Medulla oblongata (tissue), 1 donor: Measurements from ENCODE around the gene SIX4.

Source experiments
- DNase-seq: peaks from one replicate; pipeline ENCODE4 v3.0.0-alpha.2; 2015; ENCODE audit errors: extremely low spot score

The SIX4 gene

DNA sequence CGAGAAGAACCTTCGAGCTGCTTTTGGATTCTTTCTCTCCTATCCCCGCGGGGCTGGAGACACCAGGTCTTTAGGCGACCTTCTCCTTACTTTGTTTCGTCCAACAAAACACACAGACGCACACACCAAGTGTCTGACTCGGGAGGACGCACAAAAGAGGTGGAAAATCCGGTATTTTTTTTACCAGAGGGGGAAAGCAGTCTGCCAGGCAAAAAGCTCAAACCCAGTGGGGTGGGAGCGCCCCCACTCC is 2.1 kb downstream of the SIX4 start:
- DNase-seq = no peak

GRCh38 chr14:60721326-60722106 is 2.6 kb downstream of the SIX4 start:
- no peak for DNase-seq

GRCh38 chr14:60720962-60721325 is 3.2 kb downstream of the SIX4 start:
- no peak for DNase-seq

DNA sequence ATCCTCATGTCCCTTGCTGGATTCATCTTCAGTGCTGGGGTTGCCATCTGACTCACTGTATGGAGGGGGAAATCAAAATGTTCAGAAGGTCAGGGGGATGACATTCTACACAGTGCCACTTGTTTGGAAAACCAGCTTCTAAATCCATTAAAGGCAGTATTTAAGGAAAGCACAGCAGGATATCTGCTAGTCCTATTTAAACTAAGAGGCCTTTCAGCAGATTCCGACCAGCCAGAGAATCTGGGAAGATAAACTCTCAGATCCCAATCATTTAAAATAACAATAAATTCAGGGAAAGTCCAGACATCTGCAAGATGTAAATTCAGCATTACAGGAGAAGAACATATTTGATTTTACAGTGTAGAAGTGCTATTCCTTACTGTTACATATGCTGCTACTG is 3.8 kb downstream of the SIX4 start:
- no peak for DNase-seq

DNA sequence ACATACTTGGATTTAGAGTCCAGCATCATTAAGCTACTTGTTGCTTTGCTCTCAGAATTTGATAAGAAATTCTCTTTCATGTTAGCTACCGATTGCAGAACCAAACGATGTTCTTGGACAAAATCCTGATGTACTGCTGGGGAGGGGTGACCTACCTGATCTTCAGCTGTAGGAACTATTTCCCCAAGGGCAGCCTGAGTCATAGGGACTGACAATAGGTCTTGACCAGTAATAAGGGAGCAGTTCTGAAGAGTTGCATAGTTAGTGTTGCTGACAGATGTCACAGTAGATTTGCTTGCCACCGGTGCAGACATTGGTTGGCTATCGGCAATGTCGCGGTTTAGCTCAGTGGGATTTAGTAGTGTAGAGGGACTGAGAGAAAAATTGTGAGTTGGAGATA is 10.6 kb downstream of the SIX4 start:
- no peak for DNase-seq

- no peak for DNase-seq
These were observed 13.7 kb downstream of the SIX4 start for GRCh38 chr14:60710494-60710893.

GRCh38 chr14:60707858-60708257 is 16.3 kb downstream of the SIX4 start:
- DNase-seq = no peak

- no peak for DNase-seq
These were observed 19.1 kb downstream of the SIX4 start for GRCh38 chr14:60705100-60705499.

DNA sequence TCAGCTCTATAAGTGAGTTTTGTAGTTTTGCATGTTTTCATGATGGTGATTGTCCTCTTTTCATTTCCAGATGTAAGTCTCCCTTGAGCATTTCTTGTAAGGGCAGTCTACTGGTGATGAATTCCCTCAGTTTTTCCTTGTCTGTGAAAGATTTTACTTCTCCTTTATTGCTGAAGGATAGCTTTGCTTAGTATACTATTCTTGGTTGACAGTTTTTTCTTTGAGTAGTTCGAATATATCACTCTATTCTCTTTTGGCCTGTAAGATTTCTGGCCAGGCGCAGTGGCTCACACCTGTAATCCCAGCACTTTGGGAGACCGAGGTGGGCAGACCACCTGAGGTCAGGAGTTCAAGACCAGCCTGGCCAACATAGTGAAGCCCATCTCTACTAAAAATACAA is 23.6 kb downstream of the SIX4 start:
- DNase-seq = no peak

GRCh38 chr14:60695327-60695726 is 28.8 kb downstream of the SIX4 start:
- no peak for DNase-seq

DNA sequence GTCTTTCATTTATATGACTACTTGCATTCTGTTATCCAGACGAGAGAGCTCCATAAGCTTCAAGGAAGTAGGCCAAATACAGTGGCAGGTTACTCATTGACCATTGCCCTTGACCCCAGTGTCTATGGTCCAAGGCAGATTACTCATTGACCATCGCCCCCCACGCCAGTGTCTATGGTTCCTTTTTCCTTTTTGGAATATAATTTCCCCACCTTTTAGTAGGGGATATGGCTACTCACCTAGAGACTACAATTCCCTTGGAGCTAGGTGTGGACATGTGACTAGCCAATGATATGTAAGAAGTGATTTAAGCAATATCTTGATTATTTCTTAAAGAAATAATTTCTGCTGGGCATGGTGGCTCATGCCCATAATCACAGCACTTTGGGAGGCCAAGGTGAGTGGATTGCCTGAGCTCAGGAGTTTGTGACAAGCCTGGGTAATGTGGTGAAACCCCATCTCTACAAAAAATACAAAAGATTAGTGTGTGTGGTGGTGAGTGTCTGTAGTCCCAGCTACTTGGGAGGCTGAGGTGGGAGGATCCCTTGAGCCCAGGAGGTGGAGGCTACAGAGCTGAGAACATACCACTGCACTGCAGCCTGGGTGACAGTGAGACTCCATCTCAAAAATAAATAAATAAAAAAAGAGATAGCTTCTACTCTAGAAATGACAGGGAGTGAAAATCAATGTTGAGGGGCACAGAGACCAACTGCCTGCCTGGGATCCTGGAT is 32.6 kb downstream of the SIX4 start:
- DNase-seq = no peak

DNA sequence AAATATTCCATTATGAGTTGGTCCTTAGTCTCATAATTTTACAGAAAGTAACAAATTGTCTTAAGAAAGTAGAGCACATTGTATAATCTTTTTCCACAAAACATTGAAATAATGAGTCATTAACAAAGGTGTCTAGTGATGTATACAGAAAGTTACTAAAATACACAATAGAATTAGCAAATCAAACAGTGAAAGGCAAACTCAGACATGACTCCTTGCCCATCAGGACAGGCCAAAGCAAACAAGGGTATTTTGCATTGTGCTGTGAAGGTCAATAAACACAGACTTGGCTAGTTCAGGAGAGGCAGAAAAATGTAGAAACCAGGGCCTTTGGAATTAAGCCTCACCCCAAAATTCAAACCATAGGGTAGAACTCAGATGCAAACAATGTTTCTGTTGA is 37.3 kb downstream of the SIX4 start:
- DNase-seq = no peak

DNA sequence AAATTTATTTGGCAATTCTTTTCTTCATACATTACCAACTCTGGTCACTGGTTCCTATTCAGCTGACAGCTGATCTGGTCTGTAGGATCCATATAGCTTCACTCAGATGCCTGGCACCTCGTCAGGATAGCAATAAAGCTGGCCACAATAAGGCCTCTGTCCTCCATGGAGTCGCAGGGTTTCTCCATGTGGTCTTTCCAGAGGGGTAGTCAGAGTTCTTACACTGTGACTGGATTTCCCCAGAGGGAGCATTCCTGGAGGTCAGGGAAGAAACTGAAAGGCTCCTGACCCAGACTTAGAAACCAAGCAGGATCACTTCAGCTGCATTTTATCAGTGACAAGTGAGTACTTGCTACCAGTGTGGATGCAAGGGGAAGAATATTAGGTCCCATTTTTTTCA is 39.9 kb downstream of the SIX4 start:
- DNase-seq = no peak

- DNase-seq = no peak
These were observed 42.9 kb downstream of the SIX4 start for GRCh38 chr14:60681271-60681670.

DNA sequence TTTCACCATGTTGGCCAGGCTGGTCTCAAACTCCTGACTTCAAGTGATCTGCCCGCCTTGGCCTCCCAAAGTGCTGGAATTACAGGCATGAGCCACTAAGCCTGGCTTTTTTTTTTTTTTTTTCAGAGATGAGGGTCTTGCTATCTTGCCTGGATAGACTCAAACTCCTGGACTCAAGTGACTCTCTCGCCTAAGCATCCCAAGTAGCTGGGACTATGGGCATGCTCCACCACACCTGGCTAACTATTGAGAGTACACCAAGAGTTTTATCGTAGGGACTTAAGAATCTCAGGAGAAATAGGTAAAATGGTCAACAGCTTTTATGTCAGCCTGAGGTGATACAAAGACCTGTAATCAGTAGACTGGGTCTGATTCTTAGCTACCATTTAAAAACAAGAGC is 43.6 kb downstream of the SIX4 start:
- DNase-seq = no peak

- DNase-seq = no peak
These were observed 44.4 kb downstream of the SIX4 start for GRCh38 chr14:60679566-60680258.

- no peak for DNase-seq
These were observed 46.5 kb downstream of the SIX4 start for GRCh38 chr14:60677701-60678100.

DNA sequence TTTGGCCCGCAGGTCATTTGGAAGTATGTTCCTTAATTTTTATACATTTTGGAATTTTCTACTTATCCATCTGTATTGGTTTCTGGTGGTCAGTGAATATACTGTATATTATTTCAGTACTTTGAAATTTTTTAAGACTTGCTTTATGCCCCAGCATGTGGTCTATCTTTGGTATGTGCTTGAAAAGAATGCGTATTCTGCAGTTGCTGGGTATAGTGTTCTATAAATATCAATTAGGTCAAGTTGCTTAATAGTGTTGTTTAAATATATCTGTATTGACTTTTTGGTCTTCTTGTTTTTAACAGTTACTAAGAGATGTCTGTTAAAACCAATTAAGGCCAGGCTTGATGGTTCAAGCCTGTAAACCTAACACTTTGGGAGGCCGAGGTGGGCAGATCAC is 53.2 kb downstream of the SIX4 start:
- no peak for DNase-seq

DNA sequence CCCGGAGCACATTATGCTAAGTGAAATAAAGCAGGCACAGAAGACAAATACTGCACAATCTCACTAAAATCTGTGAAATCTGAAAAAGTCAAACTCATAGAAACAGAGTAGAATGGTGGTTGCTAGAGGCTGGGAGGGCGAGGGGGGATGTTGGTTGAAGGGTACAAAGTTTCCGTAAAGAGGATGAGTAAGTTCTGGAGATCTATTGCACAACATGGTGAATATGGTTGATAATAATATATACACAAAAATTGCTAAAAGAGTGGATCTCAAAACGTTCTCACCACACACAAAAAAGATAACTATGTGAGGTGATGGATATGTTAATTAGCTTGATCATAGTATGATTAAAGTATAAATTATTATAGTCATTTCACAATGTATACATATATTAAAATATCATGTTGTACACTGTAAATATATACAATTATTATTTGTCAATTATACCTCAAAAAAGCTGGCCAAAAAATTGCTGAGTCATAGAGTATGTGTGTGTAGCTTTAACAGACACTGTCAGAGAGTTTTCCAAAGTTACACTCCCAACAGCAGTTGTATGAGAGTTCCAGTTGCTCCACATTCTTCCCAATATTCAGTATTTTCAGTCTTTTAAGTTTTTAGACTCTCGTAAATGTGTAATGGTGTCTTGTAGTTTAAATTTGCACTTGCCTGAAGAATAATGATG is 55.6 kb downstream of the SIX4 start:
- DNase-seq = no peak

DNA sequence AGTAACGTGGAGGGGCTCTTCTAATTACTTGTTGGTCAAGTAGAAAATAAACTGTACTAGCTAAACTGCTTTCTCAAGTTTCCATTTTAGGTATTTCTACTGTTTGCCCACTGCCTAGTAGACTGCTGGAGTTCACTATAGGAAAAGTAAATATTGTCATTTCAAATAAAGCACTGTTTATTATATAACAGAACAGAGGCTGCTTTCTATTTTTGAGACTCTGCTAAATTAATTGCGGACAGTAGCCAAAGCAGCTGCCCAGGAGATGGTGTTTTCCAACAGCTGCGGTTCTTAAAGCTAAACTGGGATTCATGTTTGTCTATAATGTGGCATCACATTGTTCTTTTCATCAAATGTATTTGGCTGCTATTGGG is 59.0 kb downstream of the SIX4 start:
- DNase-seq = no peak

GRCh38 chr14:60662982-60663381 is 61.2 kb downstream of the SIX4 start:
- no peak for DNase-seq

GRCh38 chr14:60661721-60662120 is 62.4 kb downstream of the SIX4 start:
- DNase-seq = no peak
